ENCODE data around the gene KLHL21. TPM values are rescaled to one million over a fixed set of nuclear protein-coding genes. Genes with fewer than 3 reads are reported as not detected.

Gene KLHL21
- total and polyA plus RNA-seq, 9 of the 15 experiments (the other 6 are each of a cell fraction or from before 2014, with no cell fraction given) = 2.1 to 42.1 (median 17.5) TPM

DNA sequence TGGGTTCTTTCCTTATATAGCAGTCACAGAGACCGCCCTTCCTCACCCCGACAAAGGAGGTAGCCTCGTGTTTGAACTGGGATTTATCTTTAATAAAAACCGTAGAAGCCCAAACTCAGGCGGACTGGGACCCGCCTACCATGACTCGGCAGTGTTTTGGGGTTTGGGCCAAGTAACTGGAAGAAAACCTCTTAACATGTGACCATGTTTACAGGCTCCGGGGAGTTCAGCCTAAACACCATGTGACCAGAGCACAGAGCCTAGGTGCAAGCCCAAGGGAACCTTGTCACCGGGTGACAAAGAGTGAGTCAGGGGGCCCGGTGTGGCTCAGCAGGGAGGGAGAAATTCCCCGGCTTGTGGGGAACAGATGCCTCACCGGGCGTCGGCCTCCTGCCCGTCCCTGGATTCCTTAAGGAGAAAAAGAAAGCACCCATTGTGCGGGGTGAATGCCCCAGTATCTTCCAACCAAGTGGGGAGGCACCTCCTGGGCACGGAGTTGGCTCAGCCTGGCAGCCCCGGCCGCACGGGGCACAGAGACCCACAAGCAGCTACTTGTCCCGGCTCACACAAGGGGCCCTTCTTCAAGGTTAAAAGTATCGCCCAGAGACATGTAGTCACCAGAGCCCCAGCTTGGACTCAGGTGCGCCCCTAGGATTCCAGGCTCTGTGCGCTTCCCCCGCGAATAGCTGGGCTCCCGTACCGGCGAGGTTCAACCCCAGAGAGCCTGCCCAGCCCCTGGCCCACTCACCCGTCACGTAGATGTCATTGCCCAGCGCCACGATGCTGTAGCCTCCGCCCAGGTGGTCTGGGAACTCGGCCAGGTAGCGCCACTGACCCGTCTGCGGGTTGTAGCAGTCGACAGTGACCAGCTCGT lies 1.4 kb downstream of the KLHL21 start (continued):
- TF ChIP-seq, protein P1, sequence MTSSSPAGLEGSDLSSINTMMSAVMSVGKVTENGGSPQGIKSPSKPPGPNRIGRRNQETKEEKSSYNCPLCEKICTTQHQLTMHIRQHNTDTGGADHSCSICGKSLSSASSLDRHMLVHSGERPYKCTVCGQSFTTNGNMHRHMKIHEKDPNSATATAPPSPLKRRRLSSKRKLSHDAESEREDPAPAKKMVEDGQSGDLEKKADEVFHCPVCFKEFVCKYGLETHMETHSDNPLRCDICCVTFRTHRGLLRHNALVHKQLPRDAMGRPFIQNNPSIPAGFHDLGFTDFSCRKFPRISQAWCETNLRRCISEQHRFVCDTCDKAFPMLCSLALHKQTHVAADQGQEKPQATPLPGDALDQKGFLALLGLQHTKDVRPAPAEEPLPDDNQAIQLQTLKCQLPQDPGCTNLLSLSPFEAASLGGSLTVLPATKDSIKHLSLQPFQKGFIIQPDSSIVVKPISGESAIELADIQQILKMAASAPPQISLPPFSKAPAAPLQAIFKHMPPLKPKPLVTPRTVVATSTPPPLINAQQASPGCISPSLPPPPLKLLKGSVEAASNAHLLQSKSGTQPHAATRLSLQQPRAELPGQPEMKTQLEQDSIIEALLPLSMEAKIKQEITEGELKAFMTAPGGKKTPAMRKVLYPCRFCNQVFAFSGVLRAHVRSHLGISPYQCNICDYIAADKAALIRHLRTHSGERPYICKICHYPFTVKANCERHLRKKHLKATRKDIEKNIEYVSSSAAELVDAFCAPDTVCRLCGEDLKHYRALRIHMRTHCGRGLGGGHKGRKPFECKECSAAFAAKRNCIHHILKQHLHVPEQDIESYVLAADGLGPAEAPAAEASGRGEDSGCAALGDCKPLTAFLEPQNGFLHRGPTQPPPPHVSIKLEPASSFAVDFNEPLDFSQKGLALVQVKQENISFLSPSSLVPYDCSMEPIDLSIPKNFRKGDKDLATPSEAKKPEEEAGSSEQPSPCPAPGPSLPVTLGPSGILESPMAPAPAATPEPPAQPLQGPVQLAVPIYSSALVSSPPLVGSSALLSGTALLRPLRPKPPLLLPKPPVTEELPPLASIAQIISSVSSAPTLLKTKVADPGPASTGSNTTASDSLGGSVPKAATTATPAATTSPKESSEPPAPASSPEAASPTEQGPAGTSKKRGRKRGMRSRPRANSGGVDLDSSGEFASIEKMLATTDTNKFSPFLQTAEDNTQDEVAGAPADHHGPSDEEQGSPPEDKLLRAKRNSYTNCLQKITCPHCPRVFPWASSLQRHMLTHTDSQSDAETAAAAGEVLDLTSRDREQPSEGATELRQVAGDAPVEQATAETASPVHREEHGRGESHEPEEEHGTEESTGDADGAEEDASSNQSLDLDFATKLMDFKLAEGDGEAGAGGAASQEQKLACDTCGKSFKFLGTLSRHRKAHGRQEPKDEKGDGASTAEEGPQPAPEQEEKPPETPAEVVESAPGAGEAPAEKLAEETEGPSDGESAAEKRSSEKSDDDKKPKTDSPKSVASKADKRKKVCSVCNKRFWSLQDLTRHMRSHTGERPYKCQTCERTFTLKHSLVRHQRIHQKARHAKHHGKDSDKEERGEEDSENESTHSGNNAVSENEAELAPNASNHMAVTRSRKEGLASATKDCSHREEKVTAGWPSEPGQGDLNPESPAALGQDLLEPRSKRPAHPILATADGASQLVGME (CRISPR knock-in tag; IDR thresholded peaks at IDR 0.05) = no peak
- peak; percentile 64; the same call in 1 of the 2 replicates for TF ChIP-seq ZNF197 (CRISPR knock-in tag; IDR thresholded peaks at IDR 0.05; ENCODE audit: low read depth)
- no peak for TF ChIP-seq ZBTB8A (IDR thresholded peaks at IDR 0.05; ENCODE audit: partially characterized antibody)
- peak in 1 of 2 experiments; percentile 55; a peak in 2 of 4 replicates for TF ChIP-seq TBL1XR1 (IDR thresholded peaks at IDR 0.05; ENCODE audit: low read length in 2 of 2)
- TF ChIP-seq HLTF (IDR thresholded peaks at IDR 0.05) = 0 out of 2 replicates have a peak, but pooled peaks have one; percentile 13
- 0 out of 2 replicates have a peak, but pooled peaks have one; percentile 57 for TF ChIP-seq HDAC8 (tag; IDR thresholded peaks at IDR 0.05)
- TF ChIP-seq ZFP30 (CRISPR knock-in tag; IDR thresholded peaks at IDR 0.05; ENCODE audit: borderline replicate concordance) = no peak
- TF ChIP-seq RBM22 (IDR thresholded peaks at IDR 0.05; ENCODE audit: low read depth, low read length, poor library complexity, severe bottlenecking) = no peak
- TF ChIP-seq HOXB6 (CRISPR knock-in tag; IDR thresholded peaks at IDR 0.05; ENCODE audit: borderline replicate concordance) = no peak
- peak; percentile 3; the same call in 1 of the 2 replicates for TF ChIP-seq NFIX (CRISPR knock-in tag; IDR thresholded peaks at IDR 0.05; ENCODE audit: low read depth)
- TF ChIP-seq ZNF316 (IDR thresholded peaks at IDR 0.05) = peak; percentile 91
- TF ChIP-seq ARHGAP35 (IDR thresholded peaks at IDR 0.05; ENCODE audit: partially characterized antibody) = no peak
- TF ChIP-seq MEIS2 (IDR thresholded peaks at IDR 0.05; ENCODE audit: partially characterized antibody) = peak; percentile 29
- peak; percentile 66; the same call in 1 of the 2 replicates for TF ChIP-seq NBN (IDR thresholded peaks at IDR 0.05; ENCODE audit: low read depth)
- no peak for TF ChIP-seq CHD4 (IDR thresholded peaks at IDR 0.05; ENCODE audit: insufficient read depth, insufficient replicate concordance, low read depth, low read length, poor library complexity, severe bottlenecking)
- TF ChIP-seq, protein P2, sequence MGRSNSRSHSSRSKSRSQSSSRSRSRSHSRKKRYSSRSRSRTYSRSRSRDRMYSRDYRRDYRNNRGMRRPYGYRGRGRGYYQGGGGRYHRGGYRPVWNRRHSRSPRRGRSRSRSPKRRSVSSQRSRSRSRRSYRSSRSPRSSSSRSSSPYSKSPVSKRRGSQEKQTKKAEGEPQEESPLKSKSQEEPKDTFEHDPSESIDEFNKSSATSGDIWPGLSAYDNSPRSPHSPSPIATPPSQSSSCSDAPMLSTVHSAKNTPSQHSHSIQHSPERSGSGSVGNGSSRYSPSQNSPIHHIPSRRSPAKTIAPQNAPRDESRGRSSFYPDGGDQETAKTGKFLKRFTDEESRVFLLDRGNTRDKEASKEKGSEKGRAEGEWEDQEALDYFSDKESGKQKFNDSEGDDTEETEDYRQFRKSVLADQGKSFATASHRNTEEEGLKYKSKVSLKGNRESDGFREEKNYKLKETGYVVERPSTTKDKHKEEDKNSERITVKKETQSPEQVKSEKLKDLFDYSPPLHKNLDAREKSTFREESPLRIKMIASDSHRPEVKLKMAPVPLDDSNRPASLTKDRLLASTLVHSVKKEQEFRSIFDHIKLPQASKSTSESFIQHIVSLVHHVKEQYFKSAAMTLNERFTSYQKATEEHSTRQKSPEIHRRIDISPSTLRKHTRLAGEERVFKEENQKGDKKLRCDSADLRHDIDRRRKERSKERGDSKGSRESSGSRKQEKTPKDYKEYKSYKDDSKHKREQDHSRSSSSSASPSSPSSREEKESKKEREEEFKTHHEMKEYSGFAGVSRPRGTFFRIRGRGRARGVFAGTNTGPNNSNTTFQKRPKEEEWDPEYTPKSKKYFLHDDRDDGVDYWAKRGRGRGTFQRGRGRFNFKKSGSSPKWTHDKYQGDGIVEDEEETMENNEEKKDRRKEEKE (IDR thresholded peaks at IDR 0.05; ENCODE audit: borderline replicate concordance in 1 of 2, control insufficient read depth in 1 of 2, low read depth in 2 of 2, low read length in 1 of 2) = 0 out of 4 replicates have a peak, but pooled peaks of 1 of the 2 experiments have one; percentile 43
- TF ChIP-seq KLF13 (tag; IDR thresholded peaks at IDR 0.05; ENCODE audit: borderline replicate concordance, low read depth) = peak; percentile 86
- no peak for TF ChIP-seq HMG20A (CRISPR knock-in tag; conservative IDR thresholded peaks at IDR 0.05)
